Loucy (cell line): ENCODE results near the gene TBC1D24.

Source experiments
- EZH2phosphoT487 ChIP-seq: fragments of 200-600 bp; IDR thresholded peaks from 2 replicates; pipeline ENCODE4 v1.6.1; 2018; ENCODE audit warnings: antibody characterized with exemption, mild to moderate bottlenecking, moderate library complexity, borderline replicate concordance
- TF ChIP-seq, protein P1 (sequence below): fragments of 200-600 bp; sonication (generic); conservative IDR thresholded peaks from 2 replicates; pipeline ENCODE4 v1.5.1; 2014; ENCODE audit warnings: mild to moderate bottlenecking, antibody characterized with exemption, low read length

DNA sequence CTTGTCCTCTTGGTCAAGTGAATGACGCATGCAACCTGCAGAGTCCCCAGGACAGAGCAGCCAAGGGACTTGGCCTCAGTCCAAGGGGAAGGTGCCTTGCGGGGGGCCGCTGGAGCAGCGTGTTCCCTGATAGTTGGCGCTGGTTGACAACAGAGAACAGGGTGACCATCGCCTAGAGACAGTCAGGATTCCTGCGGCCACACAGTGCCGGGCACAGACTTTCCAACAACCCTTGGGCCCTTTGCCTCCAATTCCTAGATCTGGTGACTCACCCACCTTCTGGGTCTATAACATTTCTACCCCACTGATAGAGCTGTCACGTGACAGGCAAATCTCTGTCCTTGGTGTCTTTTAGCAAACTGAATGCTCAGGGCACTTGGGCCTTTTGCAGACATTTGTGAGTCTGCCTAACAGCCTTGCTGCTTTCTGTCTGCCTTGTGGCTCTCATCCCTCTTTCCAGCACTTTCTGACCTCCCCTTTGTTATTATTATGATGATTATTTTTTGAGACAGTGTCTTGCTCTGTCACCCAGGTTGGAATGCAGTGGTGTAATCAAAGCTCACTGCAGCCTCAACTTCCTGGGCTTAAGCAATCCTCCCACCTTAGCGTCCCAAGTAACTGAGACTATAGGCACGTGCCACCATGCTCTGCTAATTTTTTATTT is 26.9 kb upstream of the TBC1D24 start:
- TF ChIP-seq, protein P1, sequence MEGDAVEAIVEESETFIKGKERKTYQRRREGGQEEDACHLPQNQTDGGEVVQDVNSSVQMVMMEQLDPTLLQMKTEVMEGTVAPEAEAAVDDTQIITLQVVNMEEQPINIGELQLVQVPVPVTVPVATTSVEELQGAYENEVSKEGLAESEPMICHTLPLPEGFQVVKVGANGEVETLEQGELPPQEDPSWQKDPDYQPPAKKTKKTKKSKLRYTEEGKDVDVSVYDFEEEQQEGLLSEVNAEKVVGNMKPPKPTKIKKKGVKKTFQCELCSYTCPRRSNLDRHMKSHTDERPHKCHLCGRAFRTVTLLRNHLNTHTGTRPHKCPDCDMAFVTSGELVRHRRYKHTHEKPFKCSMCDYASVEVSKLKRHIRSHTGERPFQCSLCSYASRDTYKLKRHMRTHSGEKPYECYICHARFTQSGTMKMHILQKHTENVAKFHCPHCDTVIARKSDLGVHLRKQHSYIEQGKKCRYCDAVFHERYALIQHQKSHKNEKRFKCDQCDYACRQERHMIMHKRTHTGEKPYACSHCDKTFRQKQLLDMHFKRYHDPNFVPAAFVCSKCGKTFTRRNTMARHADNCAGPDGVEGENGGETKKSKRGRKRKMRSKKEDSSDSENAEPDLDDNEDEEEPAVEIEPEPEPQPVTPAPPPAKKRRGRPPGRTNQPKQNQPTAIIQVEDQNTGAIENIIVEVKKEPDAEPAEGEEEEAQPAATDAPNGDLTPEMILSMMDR: no peak
- TF ChIP-seq EZH2phosphoT487: no peak
